ENCODE data around the gene PCA3.

- no peak for TF ChIP-seq CTCF (IDR thresholded peaks at IDR 0.05)
- no peak for TF ChIP-seq EZH2 (IDR thresholded peaks at IDR 0.05; ENCODE audit: borderline replicate concordance, insufficient read depth, low read depth, low read length, poor library complexity, severe bottlenecking)
These were observed 35.1 kb upstream of the PCA3 start for GRCh38 chr9:76729116-76729515.

Measured in B cell (primary cell).